ENCODE data around the gene ZNF787.

DNA sequence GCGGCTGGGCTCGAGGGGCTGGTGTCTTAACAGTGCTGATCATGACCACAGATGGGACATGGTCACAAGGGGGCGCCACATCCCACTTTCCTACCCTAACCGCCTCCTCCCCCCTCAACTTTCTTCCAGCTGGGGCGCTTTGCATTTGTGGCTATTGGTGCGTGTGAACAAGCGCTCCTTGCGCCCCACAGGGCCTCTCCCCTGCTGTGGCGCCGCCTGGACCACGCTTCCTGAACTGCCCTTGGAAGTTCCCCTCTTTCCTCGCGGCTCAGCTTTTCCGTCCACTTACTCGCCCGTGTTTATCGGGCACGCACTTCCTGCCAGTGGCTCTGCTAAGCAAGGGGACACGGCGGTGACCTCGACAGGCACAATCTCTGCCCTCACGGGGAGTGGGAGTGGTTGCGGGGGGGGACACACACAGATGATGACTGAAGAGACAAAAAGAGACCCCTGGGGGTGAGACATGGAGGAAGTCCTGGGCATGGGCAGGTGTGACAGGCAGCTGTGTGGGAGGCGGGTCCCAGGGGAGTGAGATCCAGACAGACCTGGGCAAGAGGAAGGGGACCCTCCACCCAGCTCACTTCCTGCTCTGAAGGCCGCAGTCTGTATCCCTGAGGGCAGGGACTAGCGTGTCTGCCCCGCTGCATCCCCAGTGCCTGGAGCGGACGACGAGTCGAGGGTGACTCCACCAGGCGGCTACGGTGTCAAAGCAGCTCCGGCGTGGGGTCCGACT is 40.3 kb downstream of the ZNF787 start:
- TF ChIP-seq, protein P1, sequence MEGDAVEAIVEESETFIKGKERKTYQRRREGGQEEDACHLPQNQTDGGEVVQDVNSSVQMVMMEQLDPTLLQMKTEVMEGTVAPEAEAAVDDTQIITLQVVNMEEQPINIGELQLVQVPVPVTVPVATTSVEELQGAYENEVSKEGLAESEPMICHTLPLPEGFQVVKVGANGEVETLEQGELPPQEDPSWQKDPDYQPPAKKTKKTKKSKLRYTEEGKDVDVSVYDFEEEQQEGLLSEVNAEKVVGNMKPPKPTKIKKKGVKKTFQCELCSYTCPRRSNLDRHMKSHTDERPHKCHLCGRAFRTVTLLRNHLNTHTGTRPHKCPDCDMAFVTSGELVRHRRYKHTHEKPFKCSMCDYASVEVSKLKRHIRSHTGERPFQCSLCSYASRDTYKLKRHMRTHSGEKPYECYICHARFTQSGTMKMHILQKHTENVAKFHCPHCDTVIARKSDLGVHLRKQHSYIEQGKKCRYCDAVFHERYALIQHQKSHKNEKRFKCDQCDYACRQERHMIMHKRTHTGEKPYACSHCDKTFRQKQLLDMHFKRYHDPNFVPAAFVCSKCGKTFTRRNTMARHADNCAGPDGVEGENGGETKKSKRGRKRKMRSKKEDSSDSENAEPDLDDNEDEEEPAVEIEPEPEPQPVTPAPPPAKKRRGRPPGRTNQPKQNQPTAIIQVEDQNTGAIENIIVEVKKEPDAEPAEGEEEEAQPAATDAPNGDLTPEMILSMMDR (IDR thresholded peaks at IDR 0.05), result peak; percentile 15 to 46 (median 32)
- no peak for TF ChIP-seq POLR2A (IDR thresholded peaks at IDR 0.05)
